ENCODE data around the gene NEUROD2.

Gene NEUROD2

DNA sequence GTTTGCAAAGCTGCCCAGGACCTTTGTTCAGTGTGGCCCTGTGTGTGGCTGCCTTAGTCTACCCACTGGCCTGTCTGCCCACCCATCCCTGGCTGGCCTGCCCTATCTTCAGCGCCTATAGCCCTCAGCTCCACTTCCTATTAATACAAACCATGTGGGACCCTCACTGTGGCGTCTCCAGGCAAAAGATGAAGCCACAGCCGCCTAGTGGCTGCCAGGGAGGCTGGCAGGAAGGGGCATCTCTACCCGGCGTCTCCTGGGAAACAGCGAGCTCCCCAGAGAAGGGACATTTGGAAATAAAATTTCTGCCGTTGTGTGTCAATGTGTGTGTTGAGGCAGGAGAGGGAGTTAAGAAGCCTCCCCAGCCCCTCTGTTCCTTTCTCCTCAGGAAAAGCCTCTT, 31.5 kb downstream of the NEUROD2 start:
- no CpG with 5 or more reads among the region's 7 CpGs for WGBS (ENCODE audit: insufficient coverage, insufficient read length)
- H3K27me3 ChIP-seq (ENCODE audit: control insufficient read depth, insufficient read depth, low read length), result no peaks in the 10 kb centered on the region

DNA sequence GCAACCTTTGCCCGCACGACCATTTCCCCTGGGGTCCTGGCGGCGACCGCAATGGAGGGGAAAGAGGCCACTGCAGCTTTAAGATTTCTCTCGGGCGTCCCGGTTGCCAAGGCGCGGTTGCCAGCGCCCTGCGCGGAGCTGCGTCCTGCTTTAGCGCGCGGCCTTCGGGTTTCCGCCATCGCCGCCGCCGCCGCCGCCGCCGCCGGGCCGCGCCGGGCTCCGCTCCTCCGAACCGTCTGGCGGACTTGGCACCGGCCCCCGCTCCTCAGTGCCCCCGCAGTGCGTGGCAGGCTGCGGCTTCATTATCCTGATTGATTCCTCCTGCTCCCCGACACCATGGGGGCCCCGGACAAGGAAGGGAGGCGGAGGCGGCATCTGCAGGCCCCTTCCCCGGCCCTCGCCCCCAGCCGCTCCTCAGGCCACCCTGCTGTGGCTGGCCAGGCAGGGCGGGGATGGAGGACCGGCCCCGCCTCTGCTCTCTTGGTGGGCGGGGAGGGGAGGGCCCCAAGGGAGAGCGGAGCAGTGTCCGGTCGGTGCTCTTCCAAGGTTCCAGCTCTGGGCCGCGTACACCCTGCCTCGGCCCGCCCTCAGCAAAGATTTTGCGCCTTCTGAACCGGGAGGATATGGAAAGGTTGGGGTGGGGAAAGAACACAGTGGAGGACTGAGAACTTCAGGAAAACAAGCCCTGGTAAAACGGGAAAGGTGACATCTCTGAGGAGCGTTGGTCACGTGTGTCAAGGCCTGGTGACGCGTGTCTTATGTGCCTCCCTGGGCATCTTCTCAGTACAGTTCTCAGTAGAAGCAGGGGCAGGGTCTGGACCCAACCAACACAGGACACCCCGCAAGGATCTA, 34.0 kb downstream of the NEUROD2 start:
- no CpG with 5 or more reads among the region's 66 CpGs for WGBS (ENCODE audit: insufficient coverage, insufficient read length)

More for the DNA sequence above, 31.5 kb downstream of the NEUROD2 start:
- H3K9me3 ChIP-seq (ENCODE audit: control insufficient read depth, insufficient read depth, low read length), result no peaks in the 10 kb centered on the region
- no peak overlapping the region for H3K27ac ChIP-seq (ENCODE audit: low read length)
- no peak overlapping the region for H3K4me3 ChIP-seq (ENCODE audit: low read length)
- H3K36me3 ChIP-seq (ENCODE audit: control insufficient read depth, insufficient read depth, low read length), result no peaks in the 10 kb centered on the region
- peaks cover 8% of the 10 kb centered on the region for H3K4me1 ChIP-seq (ENCODE audit: control insufficient read depth, insufficient read depth, low read length)
- DNase-seq (ENCODE audit: low read depth, low spot score), result no peak

DNA sequence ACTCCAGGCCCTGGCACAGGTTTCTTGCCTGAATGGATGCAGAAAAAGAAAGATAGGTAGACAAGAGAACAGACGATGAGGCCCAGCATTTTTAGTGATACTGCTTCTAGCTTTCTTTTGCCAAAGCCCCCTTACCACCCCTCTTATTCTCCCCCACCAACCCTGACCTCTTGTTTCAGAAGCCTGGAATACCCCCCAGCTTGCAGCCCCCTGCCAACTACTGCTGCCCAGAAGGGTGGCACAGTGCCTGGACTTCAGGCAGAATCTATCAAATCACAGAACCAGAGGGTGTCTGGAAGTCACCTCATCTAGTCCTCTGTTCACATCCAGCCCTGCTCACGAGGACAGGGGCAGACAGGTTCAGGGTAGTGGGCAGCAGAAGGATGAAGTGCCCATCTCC, 35.6 kb downstream of the NEUROD2 start:
- H3K27me3 ChIP-seq (ENCODE audit: control insufficient read depth, insufficient read depth, low read length), result no peaks in the 10 kb centered on the region
- no peak overlapping the region for H3K27ac ChIP-seq (ENCODE audit: low read length)
- H3K36me3 ChIP-seq (ENCODE audit: control insufficient read depth, insufficient read depth, low read length), result no peaks in the 10 kb centered on the region
- DNase-seq (ENCODE audit: low read depth, low spot score), result no peak
- no CpG with 5 or more reads among the region's 2 CpGs for WGBS (ENCODE audit: insufficient coverage, insufficient read length)
- no peaks in the 10 kb centered on the region for H3K9me3 ChIP-seq (ENCODE audit: control insufficient read depth, insufficient read depth, low read length)
- H3K4me3 ChIP-seq (ENCODE audit: low read length), result no peak overlapping the region
- H3K4me1 ChIP-seq (ENCODE audit: control insufficient read depth, insufficient read depth, low read length), result no peaks in the 10 kb centered on the region

More for the DNA sequence above, 34.0 kb downstream of the NEUROD2 start:
- 0 out of 2 replicates have a peak, but pooled peaks cover 2% of the 10 kb centered on the region for H3K4me1 ChIP-seq (ENCODE audit: control insufficient read depth, insufficient read depth, low read length)
- H3K36me3 ChIP-seq (ENCODE audit: control insufficient read depth, insufficient read depth, low read length), result no peaks in the 10 kb centered on the region
- no peaks in the 10 kb centered on the region for H3K27me3 ChIP-seq (ENCODE audit: control insufficient read depth, insufficient read depth, low read length)
- H3K27ac ChIP-seq (ENCODE audit: low read length), result no peak overlapping the region
- H3K4me3 ChIP-seq (ENCODE audit: low read length), result peak overlapping the region; percentile 57; the same call in 1 of the 2 replicates
- H3K9me3 ChIP-seq (ENCODE audit: control insufficient read depth, insufficient read depth, low read length), result no peaks in the 10 kb centered on the region
- DNase-seq (ENCODE audit: low read depth, low spot score), result no peak

DNA sequence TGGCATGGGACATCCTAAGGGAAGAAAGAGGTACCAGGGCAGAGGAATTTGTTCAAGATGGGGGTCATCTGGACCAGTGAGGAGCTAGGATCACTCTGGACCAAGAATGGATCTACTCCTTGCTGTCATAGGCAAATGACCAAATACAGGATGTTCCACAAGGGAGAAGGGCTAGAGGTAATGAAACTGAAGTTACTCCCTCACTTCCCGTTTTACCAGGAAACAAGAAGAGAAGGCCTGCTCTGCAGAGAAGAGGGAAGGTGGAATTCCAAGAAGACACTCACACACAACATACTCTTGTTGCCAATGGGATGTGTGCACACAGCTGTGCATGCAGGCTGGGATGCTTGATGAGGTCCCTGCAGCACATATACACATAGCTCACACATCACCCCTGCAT, 38.6 kb downstream of the NEUROD2 start:
- no peak overlapping the region for H3K27ac ChIP-seq (ENCODE audit: low read length)
- no peak for DNase-seq (ENCODE audit: low read depth, low spot score)
- H3K27me3 ChIP-seq (ENCODE audit: control insufficient read depth, insufficient read depth, low read length), result no peaks in the 10 kb centered on the region
- no CpG with 5 or more reads among the region's 1 CpG for WGBS (ENCODE audit: insufficient coverage, insufficient read length)
- no peaks in the 10 kb centered on the region for H3K4me1 ChIP-seq (ENCODE audit: control insufficient read depth, insufficient read depth, low read length)
- H3K9me3 ChIP-seq (ENCODE audit: control insufficient read depth, insufficient read depth, low read length), result no peaks in the 10 kb centered on the region
- no peaks in the 10 kb centered on the region for H3K36me3 ChIP-seq (ENCODE audit: control insufficient read depth, insufficient read depth, low read length)
- no peak overlapping the region for H3K4me3 ChIP-seq (ENCODE audit: low read length)

DNA sequence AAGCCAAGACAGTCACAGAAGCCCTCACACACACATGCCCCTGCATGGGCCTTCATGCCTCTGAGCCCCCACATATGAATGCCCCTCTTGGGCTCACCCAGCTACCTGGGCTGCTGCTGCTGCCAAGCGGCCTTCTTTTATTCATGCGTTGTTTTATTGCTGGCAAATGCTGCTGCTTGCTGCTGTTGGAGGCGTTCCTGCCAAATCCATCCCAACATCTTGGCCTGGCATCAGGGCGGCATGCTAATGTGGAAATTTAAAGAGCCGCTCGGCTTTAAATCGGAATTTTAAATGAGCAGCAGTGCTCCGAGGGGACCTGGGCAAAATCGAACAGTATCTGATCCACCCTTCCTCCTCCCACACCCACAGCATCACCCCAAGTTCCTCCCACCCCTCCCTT, 39.0 kb downstream of the NEUROD2 start:
- Histone ChIP-seq H3K27me3 (ENCODE audit: control insufficient read depth, insufficient read depth, low read length) (no peaks in the 10 kb centered on the region), H3K27ac (ENCODE audit: low read length) (no peak overlapping the region), H3K36me3 (ENCODE audit: control insufficient read depth, insufficient read depth, low read length) (no peaks in the 10 kb centered on the region), H3K9me3 (ENCODE audit: control insufficient read depth, insufficient read depth, low read length) (no peaks in the 10 kb centered on the region), H3K4me3 (ENCODE audit: low read length) (no peak overlapping the region), H3K4me1 (ENCODE audit: control insufficient read depth, insufficient read depth, low read length) (no peaks in the 10 kb centered on the region)
- WGBS (ENCODE audit: insufficient coverage, insufficient read length), result no CpG with 5 or more reads among the region's 9 CpGs
- DNase-seq (ENCODE audit: low read depth, low spot score), result no peak

DNA sequence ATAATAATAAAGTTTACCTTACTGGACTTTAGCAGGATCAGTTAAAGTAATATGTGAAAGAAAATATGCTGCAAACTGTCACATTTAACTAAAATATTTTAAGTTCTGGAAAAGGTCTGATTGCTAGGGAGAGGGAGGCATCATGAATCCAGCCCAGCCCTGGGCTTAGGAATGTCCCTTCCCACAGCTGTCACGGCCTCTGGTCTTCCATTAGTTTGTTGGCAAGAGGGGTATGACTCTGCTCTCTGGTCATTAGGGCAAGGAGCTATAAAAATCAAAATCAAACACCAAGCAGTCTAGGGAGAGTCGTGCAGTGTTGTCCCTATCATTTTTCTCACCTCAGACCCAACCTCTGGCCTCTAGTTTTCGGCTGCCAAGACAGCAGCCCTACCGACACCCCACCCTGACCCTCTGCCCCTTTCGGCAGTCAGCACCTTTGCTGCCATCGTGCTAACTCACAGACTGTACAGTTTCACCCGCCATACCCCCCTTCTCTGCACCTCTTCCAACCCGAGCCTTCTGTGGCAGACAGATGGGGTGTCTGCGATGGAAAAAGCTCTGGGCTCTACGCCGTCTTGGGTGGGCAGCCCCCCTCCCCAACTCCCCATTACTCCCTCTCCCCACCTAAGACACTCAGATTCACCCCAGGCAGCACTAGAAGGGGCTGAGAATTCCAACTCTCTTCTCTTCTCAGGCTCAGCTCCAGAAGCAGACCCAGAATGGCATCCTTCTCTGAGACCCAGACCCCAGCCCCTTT, 41.4 kb downstream of the NEUROD2 start:
- Histone ChIP-seq H3K27me3 (ENCODE audit: control insufficient read depth, insufficient read depth, low read length) (no peaks in the 10 kb centered on the region), H3K9me3 (ENCODE audit: control insufficient read depth, insufficient read depth, low read length) (no peaks in the 10 kb centered on the region), H3K36me3 (ENCODE audit: control insufficient read depth, insufficient read depth, low read length) (no peaks in the 10 kb centered on the region), H3K27ac (ENCODE audit: low read length) (no peak overlapping the region), H3K4me3 (ENCODE audit: low read length) (no peak overlapping the region), H3K4me1 (ENCODE audit: control insufficient read depth, insufficient read depth, low read length) (no peaks in the 10 kb centered on the region; the same call in 1 of the 2 replicates)
- WGBS (ENCODE audit: insufficient coverage, insufficient read length), result no CpG with 5 or more reads among the region's 11 CpGs
- DNase-seq (ENCODE audit: low read depth, low spot score), result no peak

DNA sequence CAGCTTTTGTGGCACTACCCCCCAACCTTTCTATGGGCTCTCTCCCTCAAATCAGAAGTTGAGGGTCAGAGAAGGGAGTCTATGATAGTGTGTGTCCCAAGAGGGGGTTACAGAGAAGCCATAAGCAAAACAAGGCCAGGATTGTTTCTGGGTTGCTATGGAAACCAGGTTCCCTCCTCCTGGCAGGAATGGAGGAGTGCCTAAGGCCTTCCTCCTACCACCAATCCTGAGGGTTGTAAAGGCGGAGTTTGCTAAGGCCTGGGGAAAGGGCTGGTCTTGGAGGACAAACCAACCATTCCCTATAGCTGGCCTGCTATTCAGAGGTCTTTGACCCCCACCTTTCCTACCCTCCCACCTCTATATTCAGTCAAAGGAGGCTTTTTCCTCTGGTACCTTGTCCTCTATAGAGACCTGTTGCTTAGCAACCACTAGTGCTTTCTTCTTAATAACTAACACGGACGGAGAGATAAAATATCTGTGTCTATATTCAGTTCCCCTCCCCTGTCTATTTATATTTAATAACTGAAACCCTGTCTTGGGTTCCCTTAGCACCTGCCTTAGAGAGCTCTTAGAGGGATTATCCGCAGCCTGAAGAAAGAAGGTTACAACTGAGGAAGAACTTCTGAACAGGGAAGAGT, 43.4 kb downstream of the NEUROD2 start:
- Histone ChIP-seq H3K4me1 (ENCODE audit: control insufficient read depth, insufficient read depth, low read length) (no peaks in the 10 kb centered on the region; the same call in 1 of the 2 replicates), H3K4me3 (ENCODE audit: low read length) (no peak overlapping the region), H3K27me3 (ENCODE audit: control insufficient read depth, insufficient read depth, low read length) (no peaks in the 10 kb centered on the region), H3K36me3 (ENCODE audit: control insufficient read depth, insufficient read depth, low read length) (no peaks in the 10 kb centered on the region), H3K9me3 (ENCODE audit: control insufficient read depth, insufficient read depth, low read length) (no peaks in the 10 kb centered on the region), H3K27ac (ENCODE audit: low read length) (no peak overlapping the region)
- no CpG with 5 or more reads among the region's 4 CpGs for WGBS (ENCODE audit: insufficient coverage, insufficient read length)
- DNase-seq (ENCODE audit: low read depth, low spot score), result peak; percentile 92

DNA sequence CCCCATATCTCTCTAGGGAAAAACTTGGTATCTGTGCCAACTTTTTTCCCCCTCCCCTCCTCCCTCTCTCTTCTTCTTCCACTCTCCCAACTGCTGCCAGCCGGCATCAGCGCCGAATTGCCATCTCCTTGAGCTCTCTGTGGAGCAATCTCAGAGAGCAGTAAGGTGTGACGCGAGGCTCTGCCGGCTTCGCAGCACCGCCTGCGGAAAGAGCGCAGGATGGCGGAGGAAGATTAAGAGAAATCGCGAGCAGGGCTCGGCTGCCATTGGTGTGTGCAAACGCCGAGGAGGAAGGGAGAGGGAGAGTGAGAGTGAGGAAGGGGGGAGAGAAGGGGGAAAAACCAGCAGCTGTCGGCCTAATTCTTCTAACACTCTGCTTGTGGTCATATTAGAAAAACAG, 44.2 kb downstream of the NEUROD2 start:
- Histone ChIP-seq H3K27me3 (ENCODE audit: control insufficient read depth, insufficient read depth, low read length) (no peaks in the 10 kb centered on the region), H3K27ac (ENCODE audit: low read length) (no peak overlapping the region), H3K4me3 (ENCODE audit: low read length) (no peak overlapping the region), H3K9me3 (ENCODE audit: control insufficient read depth, insufficient read depth, low read length) (no peaks in the 10 kb centered on the region), H3K4me1 (ENCODE audit: control insufficient read depth, insufficient read depth, low read length) (no peaks in the 10 kb centered on the region; the same call in 1 of the 2 replicates), H3K36me3 (ENCODE audit: control insufficient read depth, insufficient read depth, low read length) (no peaks in the 10 kb centered on the region)
- no peak for DNase-seq (ENCODE audit: low read depth, low spot score)
- no CpG with 5 or more reads among the region's 17 CpGs for WGBS (ENCODE audit: insufficient coverage, insufficient read length)

DNA sequence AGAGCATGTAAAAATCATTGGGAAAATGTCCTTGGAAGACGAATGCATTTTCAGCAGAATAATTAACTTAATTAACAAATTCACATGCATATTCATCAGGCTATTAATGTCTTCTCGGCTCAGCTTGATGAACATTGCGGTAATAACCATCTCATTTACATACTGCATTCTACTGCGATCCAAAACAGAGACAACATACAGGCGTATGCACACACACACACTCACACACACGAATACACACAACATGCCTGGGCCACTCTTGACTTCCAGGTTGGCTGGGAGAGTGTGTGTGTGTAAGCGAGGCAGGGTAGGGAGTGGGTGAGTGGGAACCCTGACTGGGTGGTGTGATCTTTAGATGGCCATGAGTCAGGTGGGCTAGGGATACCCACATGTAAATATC, 44.7 kb downstream of the NEUROD2 start:
- no peak for DNase-seq (ENCODE audit: low read depth, low spot score)
- H3K4me1 ChIP-seq (ENCODE audit: control insufficient read depth, insufficient read depth, low read length), result no peaks in the 10 kb centered on the region; the same call in 1 of the 2 replicates
- WGBS (ENCODE audit: insufficient coverage, insufficient read length), result no CpG with 5 or more reads among the region's 7 CpGs
- H3K4me3 ChIP-seq (ENCODE audit: low read length), result no peak overlapping the region
- no peak overlapping the region for H3K27ac ChIP-seq (ENCODE audit: low read length)
- H3K27me3 ChIP-seq (ENCODE audit: control insufficient read depth, insufficient read depth, low read length), result no peaks in the 10 kb centered on the region
- H3K9me3 ChIP-seq (ENCODE audit: control insufficient read depth, insufficient read depth, low read length), result no peaks in the 10 kb centered on the region
- no peaks in the 10 kb centered on the region for H3K36me3 ChIP-seq (ENCODE audit: control insufficient read depth, insufficient read depth, low read length)

DNA sequence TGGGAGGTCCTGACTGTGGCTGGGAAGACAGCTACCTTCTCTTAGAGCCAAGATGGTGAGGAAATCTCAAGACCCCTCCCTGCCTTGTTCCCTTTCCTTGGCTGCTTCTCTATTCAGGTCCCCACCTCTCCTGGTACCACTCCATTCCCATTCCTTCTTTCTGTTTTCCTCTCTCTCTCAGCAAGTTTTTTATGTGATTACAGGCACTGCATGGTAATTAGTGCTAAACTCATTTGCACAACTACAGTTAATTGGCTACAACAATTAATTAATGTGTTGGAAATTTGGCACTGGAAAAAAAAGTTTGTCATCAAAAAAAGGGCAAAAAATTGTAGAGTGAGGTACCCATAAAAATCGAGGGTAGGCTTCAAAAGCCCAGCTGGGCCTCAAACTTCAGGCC, 45.3 kb downstream of the NEUROD2 start:
- no CpG with 5 or more reads among the region's 1 CpG for WGBS (ENCODE audit: insufficient coverage, insufficient read length)

More for the DNA sequence above, 45.3 kb downstream of the NEUROD2 start:
- no peak for DNase-seq (ENCODE audit: low read depth, low spot score)
- Histone ChIP-seq H3K27me3 (ENCODE audit: control insufficient read depth, insufficient read depth, low read length) (no peaks in the 10 kb centered on the region), H3K27ac (ENCODE audit: low read length) (no peak overlapping the region), H3K9me3 (ENCODE audit: control insufficient read depth, insufficient read depth, low read length) (no peaks in the 10 kb centered on the region), H3K4me3 (ENCODE audit: low read length) (no peak overlapping the region), H3K4me1 (ENCODE audit: control insufficient read depth, insufficient read depth, low read length) (no peaks in the 10 kb centered on the region; the same call in 1 of the 2 replicates), H3K36me3 (ENCODE audit: control insufficient read depth, insufficient read depth, low read length) (no peaks in the 10 kb centered on the region)
